Measurements from ENCODE around the gene SMOC2. TPM values are rescaled to one million over a fixed set of nuclear protein-coding genes. Genes with fewer than 3 reads are reported as not detected.

The SMOC2 gene
- total RNA-seq, 4 donors from 2014 or later: 45.8 to 130 (median 84.0) TPM

DNA sequence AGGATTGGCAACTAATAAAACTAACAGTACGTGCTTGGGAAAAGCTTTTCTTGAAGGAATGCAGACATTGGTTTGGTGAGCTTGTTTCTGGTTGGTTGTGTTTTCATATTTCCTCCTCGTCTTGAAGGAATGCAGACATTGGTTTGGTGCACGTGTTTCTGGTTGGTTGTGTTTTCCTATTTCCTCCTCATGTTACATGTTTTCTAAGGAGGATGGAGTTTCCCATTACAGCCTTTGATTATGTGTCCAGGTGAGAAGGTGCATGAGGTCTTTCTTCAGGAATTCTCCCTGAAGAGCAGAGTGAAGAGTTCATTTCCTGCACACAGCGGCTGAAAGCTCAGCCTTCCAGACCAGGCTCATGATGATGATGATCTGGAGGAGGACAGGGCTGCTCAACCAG lies 190.6 kb downstream of the SMOC2 start:
- intact Hi-C loops (cut with DNase I): no loop called here
- H3K27me3 ChIP-seq: no peaks in the 10 kb centered on the region
- TF ChIP-seq POLR2AphosphoS5 (IDR thresholded peaks at IDR 0.05) (no peak), EP300 (IDR thresholded peaks at IDR 0.05) (no peak), POLR2A (IDR thresholded peaks at IDR 0.05; ENCODE audit: low read depth) (no peak)
- TF ChIP-seq, protein P1, sequence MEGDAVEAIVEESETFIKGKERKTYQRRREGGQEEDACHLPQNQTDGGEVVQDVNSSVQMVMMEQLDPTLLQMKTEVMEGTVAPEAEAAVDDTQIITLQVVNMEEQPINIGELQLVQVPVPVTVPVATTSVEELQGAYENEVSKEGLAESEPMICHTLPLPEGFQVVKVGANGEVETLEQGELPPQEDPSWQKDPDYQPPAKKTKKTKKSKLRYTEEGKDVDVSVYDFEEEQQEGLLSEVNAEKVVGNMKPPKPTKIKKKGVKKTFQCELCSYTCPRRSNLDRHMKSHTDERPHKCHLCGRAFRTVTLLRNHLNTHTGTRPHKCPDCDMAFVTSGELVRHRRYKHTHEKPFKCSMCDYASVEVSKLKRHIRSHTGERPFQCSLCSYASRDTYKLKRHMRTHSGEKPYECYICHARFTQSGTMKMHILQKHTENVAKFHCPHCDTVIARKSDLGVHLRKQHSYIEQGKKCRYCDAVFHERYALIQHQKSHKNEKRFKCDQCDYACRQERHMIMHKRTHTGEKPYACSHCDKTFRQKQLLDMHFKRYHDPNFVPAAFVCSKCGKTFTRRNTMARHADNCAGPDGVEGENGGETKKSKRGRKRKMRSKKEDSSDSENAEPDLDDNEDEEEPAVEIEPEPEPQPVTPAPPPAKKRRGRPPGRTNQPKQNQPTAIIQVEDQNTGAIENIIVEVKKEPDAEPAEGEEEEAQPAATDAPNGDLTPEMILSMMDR (IDR thresholded peaks at IDR 0.05): no peak
- DNase-seq (ENCODE audit: extremely low spot score): no peak
- 88% methylated on average over 4 of the region's 4 CpGs for WGBS
- H3K9me3 ChIP-seq: no peaks in the 10 kb centered on the region
- no peaks in the 10 kb centered on the region for H3K36me3 ChIP-seq
- H3K4me1 ChIP-seq: peaks cover 7 to 47% (median 40%) of the 10 kb centered on the region in 4 donors
- H3K27ac ChIP-seq (replicated peaks in 1 of 4): no peak overlapping the region
- no peak overlapping the region for H3K4me3 ChIP-seq

DNA sequence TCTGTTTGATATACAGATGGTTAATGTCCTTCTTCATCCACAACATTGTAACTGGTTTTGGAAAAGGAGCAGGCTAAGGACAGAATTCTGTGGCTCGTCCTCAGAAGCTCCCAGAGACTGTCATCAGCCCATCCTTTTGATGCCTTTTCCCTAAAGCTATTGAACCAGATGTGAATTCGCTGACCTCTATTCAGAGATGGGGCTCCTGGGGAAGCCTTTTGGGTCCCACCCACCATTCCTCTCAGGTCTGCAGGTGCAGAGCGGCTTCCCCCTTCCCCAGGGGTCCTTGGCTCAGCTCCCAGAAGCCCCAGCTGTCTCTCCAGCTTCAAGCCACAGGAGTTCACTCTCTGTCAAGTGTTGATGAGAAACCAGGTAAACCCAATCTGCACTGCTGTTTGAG lies 191.7 kb downstream of the SMOC2 start:
- DNase-seq (ENCODE audit: extremely low spot score): no peak
- WGBS: 84% methylated on average over 3 of the region's 3 CpGs
- H3K27me3 ChIP-seq: no peaks in the 10 kb centered on the region
- no peaks in the 10 kb centered on the region for H3K36me3 ChIP-seq
- H3K4me3 ChIP-seq: no peak overlapping the region
- H3K27ac ChIP-seq (replicated peaks in 1 of 4): no peak overlapping the region
- TF ChIP-seq POLR2A (IDR thresholded peaks at IDR 0.05; ENCODE audit: low read depth) (no peak), POLR2AphosphoS5 (IDR thresholded peaks at IDR 0.05) (no peak), EP300 (IDR thresholded peaks at IDR 0.05) (no peak)
- TF ChIP-seq, protein P1 (IDR thresholded peaks at IDR 0.05): no peak
- intact Hi-C loops (cut with DNase I): no loop called here
- H3K9me3 ChIP-seq: no peaks in the 10 kb centered on the region
- H3K4me1 ChIP-seq: peaks cover 7 to 47% (median 39%) of the 10 kb centered on the region in 4 donors

DNA sequence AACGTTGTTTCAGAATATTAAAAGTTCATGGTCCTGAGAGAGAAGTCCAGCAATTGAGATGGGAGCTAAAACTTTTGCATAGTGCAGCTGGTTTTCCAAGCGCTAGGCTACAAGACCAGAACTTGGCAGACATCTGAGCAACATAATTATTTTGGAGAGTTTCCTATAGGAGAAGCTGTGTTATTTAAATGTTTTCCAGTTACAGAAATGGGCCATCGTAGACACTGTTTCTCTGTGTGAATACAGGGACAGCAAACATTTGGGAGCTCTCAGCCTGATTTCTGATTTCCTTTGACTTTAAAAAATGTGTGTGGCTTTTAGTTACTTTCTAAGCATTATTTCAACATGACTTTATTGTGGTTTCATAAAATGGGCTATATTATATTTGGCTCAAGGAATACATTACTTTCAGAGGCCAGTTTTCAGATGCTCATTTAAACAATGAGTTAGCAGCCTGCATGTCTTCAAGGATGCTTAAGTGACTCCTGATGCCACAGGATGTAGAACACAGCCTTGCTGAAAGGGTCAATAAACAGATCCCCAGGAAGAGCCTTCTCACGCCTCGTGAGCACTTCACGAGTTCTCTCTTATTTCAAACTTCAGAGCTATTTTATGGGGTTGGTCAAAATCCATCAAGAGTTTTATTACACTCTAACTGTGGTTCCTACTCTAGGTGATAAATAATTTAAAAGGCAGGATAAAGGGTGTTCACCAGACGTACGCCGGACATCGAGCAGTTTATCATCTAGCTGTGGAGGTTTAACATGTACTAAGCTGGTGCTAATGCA lies 193.8 kb downstream of the SMOC2 start:
- H3K36me3 ChIP-seq: no peaks in the 10 kb centered on the region
- intact Hi-C loops (cut with DNase I): no loop called here
- no peak overlapping the region for H3K4me3 ChIP-seq
- 75% methylated on average over 10 of the region's 10 CpGs for WGBS
- H3K9me3 ChIP-seq: no peaks in the 10 kb centered on the region
- no peak overlapping the region for H3K27ac ChIP-seq (replicated peaks in 1 of 4)
- H3K27me3 ChIP-seq: no peaks in the 10 kb centered on the region
- H3K4me1 ChIP-seq: peaks cover 7 to 46% (median 35%) of the 10 kb centered on the region in 4 donors
- no peak for DNase-seq (ENCODE audit: extremely low spot score)
- no peak for TF ChIP-seq POLR2AphosphoS5 (IDR thresholded peaks at IDR 0.05)
- TF ChIP-seq EP300 (IDR thresholded peaks at IDR 0.05): no peak
- TF ChIP-seq POLR2A (IDR thresholded peaks at IDR 0.05; ENCODE audit: low read depth): no peak
- TF ChIP-seq, protein P1 (IDR thresholded peaks at IDR 0.05): no peak

DNA sequence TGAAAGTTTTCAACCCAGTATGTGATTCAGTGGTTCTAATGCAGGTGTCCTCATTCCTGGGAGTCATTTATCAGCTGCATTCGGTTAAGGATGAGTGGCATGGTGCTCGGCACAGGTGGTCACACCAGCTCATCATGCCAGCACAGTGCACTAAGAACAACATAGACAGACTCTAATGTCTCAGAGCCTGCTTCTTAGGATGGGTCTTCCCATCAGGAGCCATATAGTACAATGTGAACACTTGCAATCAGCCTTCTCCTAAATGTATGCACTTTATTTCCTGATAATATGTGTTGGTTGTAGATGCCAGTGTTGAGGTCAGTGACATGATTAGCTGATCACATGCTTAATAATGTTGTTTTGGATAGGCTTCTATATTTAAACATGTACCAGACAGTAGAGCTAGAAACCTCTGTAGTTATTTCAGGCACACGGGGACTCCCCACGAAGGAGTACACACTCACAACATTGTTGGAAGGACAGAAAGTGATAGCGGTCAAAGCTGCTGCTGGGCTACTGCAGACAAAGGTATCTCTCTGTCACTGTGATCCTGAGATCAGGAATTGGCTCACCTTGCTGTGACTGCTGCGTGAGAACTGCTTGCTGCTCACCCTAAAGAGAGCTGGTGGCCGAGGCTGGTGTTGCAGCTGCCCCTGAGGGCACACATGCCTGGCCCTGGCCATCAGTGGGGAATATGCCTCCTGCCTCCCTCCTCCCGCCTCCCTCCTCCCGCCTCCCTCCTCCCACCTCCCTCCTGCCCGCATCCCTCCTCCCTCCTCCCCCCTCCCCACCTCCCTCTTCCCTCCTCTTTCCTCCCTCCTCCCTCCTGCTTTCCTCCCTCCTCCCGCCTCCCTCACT lies 195.4 kb downstream of the SMOC2 start:
- no peaks in the 10 kb centered on the region for H3K36me3 ChIP-seq
- WGBS: 71% methylated on average over 10 of the region's 11 CpGs
- H3K4me1 ChIP-seq: peaks cover 16 to 62% (median 48%) of the 10 kb centered on the region in 4 donors
- H3K9me3 ChIP-seq: no peaks in the 10 kb centered on the region
- intact Hi-C loops (cut with DNase I): no loop called here
- no peaks in the 10 kb centered on the region for H3K27me3 ChIP-seq
- no peak overlapping the region for H3K27ac ChIP-seq (replicated peaks in 1 of 4)
- no peak overlapping the region for H3K4me3 ChIP-seq
- no peak for DNase-seq (ENCODE audit: extremely low spot score)
- TF ChIP-seq EP300 (IDR thresholded peaks at IDR 0.05) (no peak), POLR2AphosphoS5 (IDR thresholded peaks at IDR 0.05) (no peak), POLR2A (IDR thresholded peaks at IDR 0.05; ENCODE audit: low read depth) (no peak)
- TF ChIP-seq, protein P1 (IDR thresholded peaks at IDR 0.05): peak in 1 of 3 experiments; percentile 10
